Mesendoderm (in vitro differentiated cells): ENCODE data around the gene PDP2.

Experiments
- DNase-seq: peaks from one replicate; pipeline ENCODE4 v3.0.0; 2013
- H2AK5ac ChIP-seq: 2 replicates; pipeline ENCODE4 v1.6.1; 2013; ENCODE audit warnings: low read length, inconsistent platforms
- H2BK120ac ChIP-seq: 2 replicates; pipeline ENCODE4 v1.6.1; 2013; ENCODE audit warnings: low read depth, mild to moderate bottlenecking, low read length, moderate library complexity, mixed read lengths
- H2BK15ac ChIP-seq: replicated peaks from 2 replicates; pipeline ENCODE4 v1.6.1; 2013; ENCODE audit warnings: low read depth, mild to moderate bottlenecking, moderate library complexity
- H2BK5ac ChIP-seq: 2 replicates; pipeline ENCODE4 v1.6.1; 2013; ENCODE audit warnings: low read length, inconsistent platforms
- H3K18ac ChIP-seq: 2 replicates; pipeline ENCODE4 v1.6.1; 2013; ENCODE audit warnings: mild to moderate bottlenecking, low read length, mixed read lengths
- H3K23ac ChIP-seq: one replicate; pipeline ENCODE4 v1.6.1; 2013; ENCODE audit warnings: low read length
- H3K27ac ChIP-seq: 2 replicates; pipeline ENCODE4 v1.5.1; 2013; ENCODE audit warnings: low read depth, mild to moderate bottlenecking, inconsistent platforms, low read length, moderate library complexity
- H3K27me3 ChIP-seq: 2 replicates; pipeline ENCODE4 v1.6.1; 2013; ENCODE audit warnings: low read length, control low read depth, mild to moderate bottlenecking, inconsistent platforms; ENCODE audit not compliant: insufficient read depth, poor library complexity
- H3K36me3 ChIP-seq: 2 replicates; pipeline ENCODE4 v1.6.1; 2013; ENCODE audit warnings: low read length, inconsistent platforms; ENCODE audit not compliant: control insufficient read depth, insufficient read depth
- H3K4ac ChIP-seq: one replicate; pipeline ENCODE4 v1.6.1; 2013; ENCODE audit warnings: low read depth, mild to moderate bottlenecking, low read length, moderate library complexity
- H3K4me1 ChIP-seq: 2 replicates; pipeline ENCODE4 v1.6.1; 2013; ENCODE audit warnings: low read depth, low read length, inconsistent platforms; ENCODE audit not compliant: control insufficient read depth
- H3K4me2 ChIP-seq: 2 replicates; pipeline ENCODE4 v1.6.1; 2013; ENCODE audit warnings: low read length
- H3K4me3 ChIP-seq: 2 replicates; pipeline ENCODE4 v1.5.1; 2013; ENCODE audit warnings: mild to moderate bottlenecking, low read length
- H3K56ac ChIP-seq: one replicate; pipeline ENCODE4 v1.6.1; 2013; ENCODE audit warnings: low read length
- H3K79me1 ChIP-seq: 2 replicates; pipeline ENCODE4 v1.6.1; 2013; ENCODE audit warnings: low read length, inconsistent platforms
- H3K79me2 ChIP-seq: 2 replicates; pipeline ENCODE4 v1.6.1; 2013; ENCODE audit warnings: mild to moderate bottlenecking, low read length; ENCODE audit not compliant: control insufficient read depth, insufficient read depth
- H3K9ac ChIP-seq: 2 replicates; pipeline ENCODE4 v1.6.1; 2013; ENCODE audit warnings: low read length, inconsistent platforms
- H4K5ac ChIP-seq: one replicate; pipeline ENCODE4 v1.6.1; 2013; ENCODE audit warnings: low read length
- H4K8ac ChIP-seq: one replicate; pipeline ENCODE4 v1.6.1; 2013; ENCODE audit warnings: low read depth, mild to moderate bottlenecking, control low read depth, low read length, moderate library complexity
- WGBS: extraction: QIAGEN DNeasy Blood & Tissue Kit; methylation state at CpG from one replicate; pipeline ENCODE4 v1.1.7; 2013; ENCODE audit warnings: low lambda C conversion rate, missing lambda C conversion rate; ENCODE audit not compliant: insufficient coverage; ENCODE audit errors: extremely low coverage; 5-methylcytosine and 5-hydroxymethylcytosine counted together

Gene PDP2

DNA sequence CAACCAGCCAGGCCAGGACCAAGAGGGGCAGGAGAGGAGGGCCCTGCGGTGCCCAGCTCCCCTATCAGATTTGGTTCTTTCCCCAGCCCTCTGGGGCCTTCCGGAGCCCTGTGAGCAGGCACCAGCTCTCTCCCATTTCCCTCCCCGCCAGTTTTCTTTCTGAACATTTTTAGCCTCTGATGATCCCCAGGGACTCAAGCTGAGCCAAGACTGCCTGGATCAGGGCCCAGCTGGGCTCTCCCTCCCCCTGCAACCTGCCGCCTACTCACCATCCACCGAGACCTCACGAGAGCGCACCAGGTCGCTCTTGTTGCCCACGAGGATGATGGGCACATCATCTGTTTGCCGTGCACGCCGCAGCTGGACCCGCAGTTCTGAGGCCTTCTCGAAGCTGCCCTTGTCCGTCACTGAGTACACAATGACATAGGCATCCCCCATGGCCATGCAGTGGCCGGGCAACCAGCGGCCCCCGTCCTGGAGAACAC, 43.0 kb downstream of the PDP2 start:
- H3K27ac ChIP-seq = no peak overlapping the region
- no peak overlapping the region for H2AK5ac ChIP-seq
- no peak overlapping the region for H3K9ac ChIP-seq
- H3K56ac ChIP-seq = no peak overlapping the region
- H2BK120ac ChIP-seq = no peak overlapping the region
- H2BK15ac ChIP-seq = no peak overlapping the region
- no peak overlapping the region for H3K4me3 ChIP-seq
- no peak overlapping the region for H3K4me2 ChIP-seq
- DNase-seq = no peak
- H3K79me2 ChIP-seq = no peaks in the 10 kb centered on the region
- H2BK5ac ChIP-seq = no peak overlapping the region
- H4K8ac ChIP-seq = no peak overlapping the region
- peaks cover 18% of the 10 kb centered on the region for H3K27me3 ChIP-seq
- H3K4ac ChIP-seq = no peak overlapping the region
- no peaks in the 10 kb centered on the region for H3K36me3 ChIP-seq
- H3K18ac ChIP-seq = no peak overlapping the region
- H3K4me1 ChIP-seq = no peaks in the 10 kb centered on the region
- no peak overlapping the region for H4K5ac ChIP-seq
- no peak overlapping the region for H3K23ac ChIP-seq
- no peaks in the 10 kb centered on the region for H3K79me1 ChIP-seq
- WGBS = no CpG with 5 or more reads among the region's 18 CpGs

DNA sequence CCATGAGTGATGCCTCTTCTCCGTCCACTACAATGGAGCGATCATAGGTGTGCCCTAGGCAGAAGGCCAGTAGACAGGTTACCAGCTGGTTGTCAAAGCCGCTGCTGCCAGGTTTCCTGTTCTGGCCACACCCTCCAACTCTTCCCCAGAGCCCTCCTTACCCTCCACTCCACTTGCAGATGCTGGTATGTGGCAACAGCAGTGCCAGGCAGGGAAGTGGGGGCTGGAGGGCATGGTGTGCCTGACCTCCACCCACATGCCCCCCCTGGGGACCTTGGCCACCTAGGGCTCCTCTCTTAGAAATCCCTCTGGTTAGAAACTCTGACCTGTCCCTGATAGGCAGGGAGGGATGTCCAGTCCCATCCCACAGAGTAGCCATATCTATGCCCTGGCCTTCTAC, 43.6 kb downstream of the PDP2 start:
- DNase-seq = no peak
- no peaks in the 10 kb centered on the region for H3K79me2 ChIP-seq
- H3K56ac ChIP-seq = no peak overlapping the region
- H3K4ac ChIP-seq = no peak overlapping the region
- H3K27me3 ChIP-seq = peaks cover 18% of the 10 kb centered on the region
- H3K36me3 ChIP-seq = no peaks in the 10 kb centered on the region
- no peaks in the 10 kb centered on the region for H3K4me1 ChIP-seq
- no peak overlapping the region for H3K27ac ChIP-seq
- H2BK15ac ChIP-seq = no peak overlapping the region
- no peaks in the 10 kb centered on the region for H3K79me1 ChIP-seq
- no peak overlapping the region for H2AK5ac ChIP-seq
- no peak overlapping the region for H3K9ac ChIP-seq
- H3K18ac ChIP-seq = no peak overlapping the region
- no peak overlapping the region for H4K8ac ChIP-seq
- no peak overlapping the region for H3K23ac ChIP-seq
- H2BK5ac ChIP-seq = no peak overlapping the region
- no peak overlapping the region for H2BK120ac ChIP-seq
- no CpG with 5 or more reads among the region's 3 CpGs for WGBS
- no peak overlapping the region for H3K4me2 ChIP-seq
- H3K4me3 ChIP-seq = no peak overlapping the region
- H4K5ac ChIP-seq = no peak overlapping the region

DNA sequence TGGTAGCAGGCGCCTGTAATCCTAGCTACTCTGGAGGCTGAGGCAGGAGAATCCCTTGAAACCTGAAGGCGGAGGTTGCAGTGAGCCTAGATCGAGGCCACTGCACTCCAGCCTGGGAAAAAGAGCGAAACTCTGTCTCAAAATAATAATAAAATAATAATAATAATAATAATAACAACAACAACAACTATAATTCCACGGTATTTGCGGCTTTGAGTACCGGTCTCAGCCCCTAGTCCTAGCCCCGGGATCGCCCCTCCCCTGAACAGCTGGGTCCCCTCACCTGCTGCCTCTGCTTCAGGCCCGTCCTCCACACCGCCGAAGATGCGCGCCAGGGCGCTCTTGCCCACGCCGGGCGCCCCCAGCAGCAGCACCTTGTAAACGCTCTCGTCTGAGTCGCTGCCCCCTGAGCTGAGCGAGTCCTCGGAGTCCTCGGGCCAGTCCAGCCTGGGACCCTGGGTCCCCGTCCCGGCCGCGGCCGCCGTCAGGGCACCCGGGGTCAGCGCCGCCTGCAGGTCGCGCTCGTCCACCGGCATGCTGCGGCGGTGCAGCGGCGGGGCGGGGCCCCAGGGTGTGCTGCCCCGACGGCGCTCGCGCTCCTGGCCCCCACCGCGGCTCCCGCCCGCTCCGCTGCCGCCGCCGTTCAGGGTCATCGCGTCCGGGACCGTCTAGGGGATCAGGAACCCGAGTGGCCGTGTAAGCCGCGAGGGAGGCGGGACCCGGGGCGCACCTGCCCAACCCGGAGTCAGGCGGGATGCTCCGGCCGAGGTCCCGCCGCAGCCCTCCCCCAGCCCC, 44.4 kb downstream of the PDP2 start:
- H3K4me1 ChIP-seq = no peaks in the 10 kb centered on the region
- WGBS = no CpG with 5 or more reads among the region's 72 CpGs
- H3K9ac ChIP-seq = no peak overlapping the region
- H3K27ac ChIP-seq = no peak overlapping the region
- H2BK15ac ChIP-seq = no peak overlapping the region
- no peaks in the 10 kb centered on the region for H3K79me2 ChIP-seq
- no peak overlapping the region for H3K56ac ChIP-seq
- H2AK5ac ChIP-seq = no peak overlapping the region
- no peak overlapping the region for H3K18ac ChIP-seq
- H3K4me2 ChIP-seq = no peak overlapping the region
- H3K4ac ChIP-seq = no peak overlapping the region
- no peak overlapping the region for H3K4me3 ChIP-seq
- H3K36me3 ChIP-seq = no peaks in the 10 kb centered on the region
- H4K5ac ChIP-seq = no peak overlapping the region
- peak; percentile 43 for DNase-seq
- no peaks in the 10 kb centered on the region for H3K79me1 ChIP-seq
- H3K27me3 ChIP-seq = peaks cover 18% of the 10 kb centered on the region
- H2BK5ac ChIP-seq = no peak overlapping the region
- no peak overlapping the region for H4K8ac ChIP-seq
- no peak overlapping the region for H2BK120ac ChIP-seq
- no peak overlapping the region for H3K23ac ChIP-seq

DNA sequence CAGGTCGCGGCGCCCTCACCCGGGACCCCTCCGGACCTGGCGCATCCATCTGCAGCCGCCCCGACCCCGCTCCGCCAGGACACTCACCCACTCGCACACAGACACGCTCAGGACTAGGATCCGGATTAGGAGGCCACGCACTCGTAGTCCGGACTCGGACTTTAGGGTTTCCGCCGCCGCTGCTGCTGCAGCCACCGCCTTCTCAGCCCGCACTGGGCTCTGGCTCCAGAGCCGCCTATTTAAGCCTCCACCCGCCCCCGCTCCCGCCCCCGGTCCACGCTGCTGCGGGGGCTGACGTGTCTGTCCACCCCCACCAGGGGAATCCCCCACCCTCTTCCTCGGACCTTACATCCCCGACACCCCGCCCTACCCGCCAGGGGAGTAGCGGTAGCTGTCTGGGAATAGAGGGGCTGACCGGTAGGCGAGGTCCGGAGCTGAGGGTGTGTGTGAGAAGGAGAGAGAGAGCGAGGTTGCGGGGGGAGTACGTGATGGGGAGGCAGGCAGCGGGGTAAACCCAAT, 45.1 kb downstream of the PDP2 start, which contains the start of gene RRAD:
Gene RRAD (minus strand): TSS at position 214 of the 519 bp plus-strand sequence. CDS start 356 bp downstream, outside the sequence.
- no peak within 1 kb of the TSS for H4K5ac ChIP-seq
- no peaks in the 10 kb centered on the region for H3K79me2 ChIP-seq
- H2BK120ac ChIP-seq = no peak within 1 kb of the TSS
- no peak within 1 kb of the TSS for H4K8ac ChIP-seq
- H3K4ac ChIP-seq = no peak within 1 kb of the TSS
- no peak within 1 kb of the TSS for H3K4me2 ChIP-seq
- H3K9ac ChIP-seq = no peak within 1 kb of the TSS
- DNase-seq = peak; percentile 19
- H3K23ac ChIP-seq = no peak within 1 kb of the TSS
- H2AK5ac ChIP-seq = no peak within 1 kb of the TSS
- no peaks in the 10 kb centered on the region for H3K4me1 ChIP-seq
- no peak within 1 kb of the TSS for H3K18ac ChIP-seq
- no CpG with 5 or more reads among the region's 42 CpGs for WGBS
- H3K27me3 ChIP-seq = peaks cover 18% of the 10 kb centered on the region
- H2BK5ac ChIP-seq = no peak within 1 kb of the TSS
- no peak within 1 kb of the TSS for H3K27ac ChIP-seq
- no peaks in the 10 kb centered on the region for H3K36me3 ChIP-seq
- H2BK15ac ChIP-seq = no peak within 1 kb of the TSS
- H3K4me3 ChIP-seq = no peak within 1 kb of the TSS
- H3K79me1 ChIP-seq = no peaks in the 10 kb centered on the region
- H3K56ac ChIP-seq = no peak within 1 kb of the TSS

DNA sequence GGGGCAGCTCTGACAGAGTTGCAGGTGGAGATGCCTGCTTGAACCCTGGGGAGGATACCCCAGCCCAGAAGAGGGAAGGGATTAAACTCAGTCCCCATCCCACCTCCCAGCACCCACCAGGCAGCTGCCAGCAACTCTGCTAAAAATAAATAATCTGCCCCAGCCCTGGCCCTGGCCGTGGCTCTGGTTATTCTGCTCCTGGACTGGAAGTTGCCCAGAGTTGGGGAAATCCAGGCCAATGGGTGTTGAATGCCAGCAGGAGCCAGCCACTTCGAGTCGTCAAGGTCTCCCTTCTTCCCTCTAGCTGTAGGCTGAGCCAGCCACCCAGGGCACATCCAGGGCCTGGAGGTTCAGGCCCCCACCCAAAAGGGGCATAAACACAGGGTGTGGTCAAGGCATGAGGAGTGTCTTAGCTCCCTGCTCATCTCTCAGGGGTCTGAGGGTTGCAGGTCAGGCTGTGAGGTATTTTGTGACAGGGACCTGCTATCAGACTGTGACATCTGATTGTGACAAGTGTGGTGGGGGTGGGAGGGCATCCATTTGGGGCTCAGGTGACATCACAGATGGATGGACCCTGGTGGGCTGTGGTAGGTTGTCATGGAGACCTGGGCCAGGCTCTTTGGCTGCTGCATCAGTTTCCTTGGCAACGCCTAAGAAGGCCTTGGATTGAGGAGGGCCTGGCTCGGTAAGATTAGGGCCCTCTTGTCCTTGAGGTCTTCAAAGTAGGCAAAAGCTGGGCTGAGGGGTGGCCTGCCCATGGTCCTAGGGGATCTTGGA, 46.0 kb downstream of the PDP2 start:
- H3K27ac ChIP-seq = no peak overlapping the region

More for the DNA sequence above, 46.0 kb downstream of the PDP2 start:
- H3K4me1 ChIP-seq = no peaks in the 10 kb centered on the region
- no peak overlapping the region for H3K23ac ChIP-seq
- DNase-seq = peak; percentile 30
- WGBS = no CpG with 5 or more reads among the region's 5 CpGs
- H2AK5ac ChIP-seq = no peak overlapping the region
- H3K36me3 ChIP-seq = no peaks in the 10 kb centered on the region
- no peak overlapping the region for H4K8ac ChIP-seq
- no peak overlapping the region for H2BK120ac ChIP-seq
- no peak overlapping the region for H2BK15ac ChIP-seq
- no peaks in the 10 kb centered on the region for H3K79me2 ChIP-seq
- no peak overlapping the region for H3K56ac ChIP-seq
- no peak overlapping the region for H3K9ac ChIP-seq
- no peak overlapping the region for H3K4me3 ChIP-seq
- H4K5ac ChIP-seq = no peak overlapping the region
- no peak overlapping the region for H3K4ac ChIP-seq
- no peaks in the 10 kb centered on the region for H3K79me1 ChIP-seq
- H3K4me2 ChIP-seq = no peak overlapping the region
- no peak overlapping the region for H2BK5ac ChIP-seq
- H3K27me3 ChIP-seq = peaks cover 18% of the 10 kb centered on the region
- no peak overlapping the region for H3K18ac ChIP-seq
